CD14-positive monocyte (primary cell): ENCODE measurements around the gene TRMU. TPM values are rescaled to one million over a fixed set of nuclear protein-coding genes. Genes with fewer than 3 reads are reported as not detected.

Source experiments
- DNase-seq, 3 donors: peaks; one replicate each; pipeline ENCODE4 v3.0.0-alpha.2; 2011 to 2022
- H2AFZ ChIP-seq: 2 replicates; pipeline ENCODE4 v1.6.0; 2012; ENCODE audit warnings: mild to moderate bottlenecking, low read depth, low read length, inconsistent platforms; ENCODE audit not compliant: insufficient read depth, poor library complexity, severe bottlenecking
- H3K27ac ChIP-seq, 2 donors: 1 replicate in 1 of 2; 2 replicates in 1 of 2; pipeline ENCODE4 v1.5.1; 2012 to 2013; ENCODE audit warnings: low read length in 2 of 2, control low read depth in 1 of 2, inconsistent platforms in 1 of 2, low read depth in 1 of 2, mild to moderate bottlenecking in 1 of 2
- H3K27me3 ChIP-seq, 2 donors: one replicate each; pipeline versions ENCODE4 v1.6.0 to v1.6.1; 2011 to 2013; ENCODE audit warnings: low read length in 2 of 2; ENCODE audit not compliant: control insufficient read depth in 2 of 2, insufficient read depth in 2 of 2
- H3K36me3 ChIP-seq, 2 donors: replicated peaks in 1 of 2; 1 replicate in 1 of 2; 2 replicates in 1 of 2; pipeline versions ENCODE4 v1.5.1 to v1.6.1; 2012 to 2013; ENCODE audit warnings: low read length in 2 of 2, control low read depth in 1 of 2, inconsistent platforms in 1 of 2, mild to moderate bottlenecking in 1 of 2; ENCODE audit not compliant: insufficient read depth in 2 of 2, control insufficient read depth in 1 of 2
- H3K4me1 ChIP-seq, 2 donors: 1 replicate in 1 of 2; 2 replicates in 1 of 2; pipeline versions ENCODE4 v1.5.1 to v1.6.1; 2012 to 2013; ENCODE audit warnings: low read length in 2 of 2, control low read depth in 1 of 2, inconsistent platforms in 1 of 2, mild to moderate bottlenecking in 1 of 2, moderate library complexity in 1 of 2; ENCODE audit not compliant: insufficient read depth in 2 of 2, control insufficient read depth in 1 of 2
- H3K4me2 ChIP-seq: replicated peaks from 2 replicates; pipeline ENCODE3; 2012; ENCODE audit warnings: low read length, moderate library complexity, mild to moderate bottlenecking; ENCODE audit not compliant: poor library complexity, severe bottlenecking; ENCODE audit errors: extremely low read depth
- H3K4me3 ChIP-seq, 3 experiments: fragments of 200-600 bp in 1 of 3; sonication (generic) in 1 of 3; replicated peaks in 1 of 3; 1 replicate in 2 of 3; 2 replicates in 1 of 3; pipeline ENCODE4 v1.5.1; 2011 to 2013; ENCODE audit warnings: low read length in 3 of 3, mild to moderate bottlenecking in 3 of 3, control low read depth in 2 of 3, low read depth in 2 of 3, inconsistent platforms in 1 of 3, moderate library complexity in 1 of 3
- H3K79me2 ChIP-seq: 2 replicates; pipeline ENCODE4 v1.6.0; 2012; ENCODE audit warnings: mild to moderate bottlenecking, control low read depth, inconsistent platforms, low read length, moderate library complexity; ENCODE audit not compliant: insufficient read depth
- H3K9ac ChIP-seq: 2 replicates; pipeline ENCODE4 v1.6.0; 2017; ENCODE audit warnings: low read length, mild to moderate bottlenecking; ENCODE audit not compliant: insufficient read depth, poor library complexity, severe bottlenecking
- H3K9me3 ChIP-seq, 2 donors: replicated peaks in 1 of 2; 1 replicate in 1 of 2; 2 replicates in 1 of 2; pipeline versions ENCODE4 v1.5.1 to v1.6.1; 2012 to 2013; ENCODE audit warnings: low read length in 2 of 2, control low read depth in 1 of 2; ENCODE audit not compliant: control insufficient read depth in 1 of 2, insufficient read depth in 1 of 2
- H4K20me1 ChIP-seq: 2 replicates; pipeline ENCODE4 v1.6.0; 2012; ENCODE audit warnings: mild to moderate bottlenecking, low read length, control low read depth, moderate library complexity; ENCODE audit not compliant: insufficient read depth
- H3K27ac Mint-ChIP-seq, 7 donors: one replicate each; pipeline ENCODE4 v1.8.0; 2020; ENCODE audit warnings: mild to moderate bottlenecking in 7 of 7, mixed read lengths in 7 of 7, moderate library complexity in 6 of 7, inconsistent platforms in 2 of 7
- H3K27me3 Mint-ChIP-seq, 3 donors: one replicate each; pipeline ENCODE4 v1.8.0; 2021 to 2022; ENCODE audit warnings: low read depth in 3 of 3, mild to moderate bottlenecking in 3 of 3, mixed read lengths in 3 of 3, moderate library complexity in 3 of 3, inconsistent platforms in 1 of 3
- H3K36me3 Mint-ChIP-seq, 2 donors: one replicate each; pipeline ENCODE4 v1.8.0; 2020; ENCODE audit warnings: mixed read lengths in 2 of 2, inconsistent platforms in 1 of 2, mild to moderate bottlenecking in 1 of 2
- H3K4me1 Mint-ChIP-seq: one replicate; pipeline ENCODE4 v1.8.0; 2020; ENCODE audit warnings: mild to moderate bottlenecking, mixed read lengths
- H3K4me3 Mint-ChIP-seq, 2 donors: one replicate each; pipeline ENCODE4 v1.8.0; 2020; ENCODE audit warnings: mild to moderate bottlenecking in 2 of 2, mixed read lengths in 2 of 2, moderate library complexity in 1 of 2
- H3K9me3 Mint-ChIP-seq, 7 donors: one replicate each; pipeline ENCODE4 v1.8.0; 2020 to 2022; ENCODE audit warnings: mixed read lengths in 7 of 7, mild to moderate bottlenecking in 6 of 7, moderate library complexity in 6 of 7, inconsistent platforms in 2 of 7
- WGBS: methylation state at CpG from one replicate; pipeline ENCODE4 v1.1.5; 2013; ENCODE audit warnings: missing lambda C conversion rate; ENCODE audit not compliant: insufficient coverage; 5-methylcytosine and 5-hydroxymethylcytosine counted together
- intact Hi-C, 2 donors: fragments of 100-400 bp; cut with micrococcal nuclease; formaldehyde crosslinking; loops; one replicate each; pipeline versions ENCODE4 v1.15.0 to v1.15.1; 2023
- polyA plus RNA-seq, 3 donors: library from polyadenylated mRNA; depleted of rRNA in 1 of 3; unstranded in 2 of 3; stranded (reverse) in 1 of 3; fragments of 300-500 nt in 2 of 3; fragments of >200 nt in 1 of 3; fragmentation: Illumina TruSeq in 2 of 3; gene quantifications; 1 replicate in 2 of 3; 2 replicates in 1 of 3; pipeline ENCODE4 v1.2.3, GENCODE V29; 2012 to 2021
- TF ChIP-seq, protein P1 (sequence below): fragments of 200-600 bp; IDR thresholded peaks from one replicate; pipeline ENCODE4 v1.8.0; 2022; ENCODE audit warnings: antibody characterized with exemption, mild to moderate bottlenecking

TRMU gene
- polyA plus RNA-seq, 3 donors: 4.7 to 32.9 (median 5.6) TPM

DNA sequence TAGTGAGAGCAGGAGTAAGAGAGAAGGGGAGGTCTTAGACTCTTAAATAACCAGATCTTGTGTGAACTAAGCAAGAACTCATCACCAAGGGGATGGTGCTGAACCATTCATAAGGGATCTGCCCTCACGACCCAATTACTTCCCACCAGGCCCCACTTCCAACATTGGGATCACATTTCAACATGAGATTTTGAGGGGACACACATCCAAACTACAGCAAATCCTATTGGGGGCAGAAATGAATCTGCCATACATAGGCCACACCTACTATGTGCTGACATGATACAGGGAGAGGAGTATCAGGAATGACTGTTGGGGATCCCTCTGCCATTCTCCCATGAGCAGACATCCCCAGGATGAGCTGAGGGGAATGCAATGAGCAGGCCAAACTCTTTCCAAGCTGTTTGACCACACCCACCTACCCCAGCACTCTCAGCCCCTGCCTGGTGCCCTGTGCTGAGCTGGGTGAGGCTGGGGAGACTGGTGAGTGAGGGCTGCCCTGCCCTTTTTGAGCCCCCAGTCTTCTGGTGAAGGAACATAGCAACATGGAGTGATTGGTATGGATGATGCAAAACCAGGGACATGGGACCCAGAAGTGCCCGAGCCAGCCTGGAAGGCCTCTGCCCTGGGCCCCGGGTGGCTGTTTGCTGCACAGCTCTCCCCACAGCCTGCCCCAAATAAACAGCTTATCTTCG is 40.1 kb upstream of the TRMU start:
- peaks cover 49% of the 10 kb centered on the region for H3K4me1 Mint-ChIP-seq

More for the DNA sequence above, 40.1 kb upstream of the TRMU start:
- Mint-ChIP-seq H3K4me3 (peak overlapping the region; percentile 83 to 92), H3K27ac (peak overlapping the region in 6 of 7 donors; percentile 94 to 97 (median 96)), H3K27me3 (peaks cover 0 to under 1% (median 0%) of the 10 kb centered on the region in 3 donors), H3K9me3 (peaks cover 5 to 11% (median 8%) of the 10 kb centered on the region in 7 donors), H3K36me3 (peaks cover 25 to 44% of the 10 kb centered on the region in 2 donors)
- Histone ChIP-seq H4K20me1 (no peaks in the 10 kb centered on the region), H3K4me2 (peak overlapping the region; percentile 95), H3K4me1 (peaks cover 35 to 47% of the 10 kb centered on the region in 2 donors), H3K36me3 (peaks cover 10 to 34% of the 10 kb centered on the region in 2 donors), H3K27ac (peak overlapping the region; percentile 90 to 96), H3K9me3 (peaks cover 0 to 9% of the 10 kb centered on the region in 2 donors), H3K27me3 (no peaks in the 10 kb centered on the region), H3K79me2 (peaks cover 34% of the 10 kb centered on the region), H2AFZ (peak overlapping the region; percentile 89), H3K9ac (peak overlapping the region; percentile 75), H3K4me3 (peak overlapping the region in 2 of 3 experiments; percentile 74 to 84)
- WGBS: 89% methylated on average over 4 of the region's 4 CpGs
- no peak for DNase-seq
- TF ChIP-seq, protein P1, sequence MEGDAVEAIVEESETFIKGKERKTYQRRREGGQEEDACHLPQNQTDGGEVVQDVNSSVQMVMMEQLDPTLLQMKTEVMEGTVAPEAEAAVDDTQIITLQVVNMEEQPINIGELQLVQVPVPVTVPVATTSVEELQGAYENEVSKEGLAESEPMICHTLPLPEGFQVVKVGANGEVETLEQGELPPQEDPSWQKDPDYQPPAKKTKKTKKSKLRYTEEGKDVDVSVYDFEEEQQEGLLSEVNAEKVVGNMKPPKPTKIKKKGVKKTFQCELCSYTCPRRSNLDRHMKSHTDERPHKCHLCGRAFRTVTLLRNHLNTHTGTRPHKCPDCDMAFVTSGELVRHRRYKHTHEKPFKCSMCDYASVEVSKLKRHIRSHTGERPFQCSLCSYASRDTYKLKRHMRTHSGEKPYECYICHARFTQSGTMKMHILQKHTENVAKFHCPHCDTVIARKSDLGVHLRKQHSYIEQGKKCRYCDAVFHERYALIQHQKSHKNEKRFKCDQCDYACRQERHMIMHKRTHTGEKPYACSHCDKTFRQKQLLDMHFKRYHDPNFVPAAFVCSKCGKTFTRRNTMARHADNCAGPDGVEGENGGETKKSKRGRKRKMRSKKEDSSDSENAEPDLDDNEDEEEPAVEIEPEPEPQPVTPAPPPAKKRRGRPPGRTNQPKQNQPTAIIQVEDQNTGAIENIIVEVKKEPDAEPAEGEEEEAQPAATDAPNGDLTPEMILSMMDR: no peak
- intact Hi-C loops: loop anchor here (10.0 kb wide), 2 partner anchors 261 to 301 kb away; no protein-coding TSS in a partner anchor
